HUES48 (cell line): Measurements from ENCODE around the gene FLYWCH1.

Source experiments
- H3K27ac ChIP-seq: one replicate; pipeline ENCODE4 v1.7.0; 2013; ENCODE audit warnings: low read depth, low read length, inconsistent platforms
- H3K27me3 ChIP-seq: 2 replicates; pipeline ENCODE4 v1.6.1; 2013; ENCODE audit warnings: mild to moderate bottlenecking, low read length; ENCODE audit not compliant: control insufficient read depth, insufficient read depth
- H3K36me3 ChIP-seq: 2 replicates; pipeline ENCODE4 v1.6.1; 2013; ENCODE audit warnings: low read length; ENCODE audit not compliant: control insufficient read depth, insufficient read depth
- H3K4me1 ChIP-seq: 2 replicates; pipeline ENCODE4 v1.6.1; 2013; ENCODE audit warnings: mild to moderate bottlenecking, low read length; ENCODE audit not compliant: control insufficient read depth, insufficient read depth
- H3K4me3 ChIP-seq: 2 replicates; pipeline ENCODE4 v1.5.1; 2013; ENCODE audit warnings: mild to moderate bottlenecking, low read depth, low read length
- H3K9ac ChIP-seq: 2 replicates; pipeline ENCODE4 v1.6.1; 2013; ENCODE audit warnings: mild to moderate bottlenecking, low read depth, low read length, moderate library complexity
- H3K9me3 ChIP-seq: 2 replicates; pipeline ENCODE4 v1.6.1; 2013; ENCODE audit warnings: low read length; ENCODE audit not compliant: control insufficient read depth, insufficient read depth

The FLYWCH1 gene

GRCh38 chr16:2988590-2989099 is 76.9 kb downstream of the FLYWCH1 start:
- Histone ChIP-seq H3K4me1 (peaks cover 16% of the 10 kb centered on the region), H3K27me3 (no peaks in the 10 kb centered on the region), H3K27ac (no peak overlapping the region), H3K9ac (no peak overlapping the region), H3K4me3 (no peak overlapping the region), H3K9me3 (no peaks in the 10 kb centered on the region), H3K36me3 (no peaks in the 10 kb centered on the region)

GRCh38 chr16:2990891-2991290 is 79.2 kb downstream of the FLYWCH1 start:
- Histone ChIP-seq H3K4me3 (no peak overlapping the region), H3K27ac (no peak overlapping the region), H3K9ac (no peak overlapping the region), H3K9me3 (no peaks in the 10 kb centered on the region), H3K27me3 (no peaks in the 10 kb centered on the region), H3K36me3 (no peaks in the 10 kb centered on the region), H3K4me1 (peaks cover 16% of the 10 kb centered on the region)

- no peak overlapping the region for H3K27ac ChIP-seq
- peaks cover 17% of the 10 kb centered on the region for H3K4me1 ChIP-seq
- no peak overlapping the region for H3K9ac ChIP-seq
- H3K9me3 ChIP-seq = no peaks in the 10 kb centered on the region
- H3K36me3 ChIP-seq = no peaks in the 10 kb centered on the region
- H3K4me3 ChIP-seq = no peak overlapping the region
- H3K27me3 ChIP-seq = no peaks in the 10 kb centered on the region
These were observed 80.0 kb downstream of the FLYWCH1 start for GRCh38 chr16:2991566-2992261.

GRCh38 chr16:2992383-2993081 is 80.8 kb downstream of the FLYWCH1 start:
- Histone ChIP-seq H3K4me1 (peaks cover 20% of the 10 kb centered on the region), H3K9me3 (no peaks in the 10 kb centered on the region), H3K9ac (no peak overlapping the region), H3K36me3 (no peaks in the 10 kb centered on the region), H3K27ac (no peak overlapping the region), H3K4me3 (no peak overlapping the region), H3K27me3 (no peaks in the 10 kb centered on the region)

- Histone ChIP-seq H3K9me3 (no peaks in the 10 kb centered on the region), H3K36me3 (no peaks in the 10 kb centered on the region), H3K9ac (no peak overlapping the region), H3K27me3 (no peaks in the 10 kb centered on the region), H3K27ac (no peak overlapping the region), H3K4me1 (0 out of 2 replicates have a peak, but pooled peaks cover 5% of the 10 kb centered on the region), H3K4me3 (no peak overlapping the region)
These were observed 84.6 kb downstream of the FLYWCH1 start for GRCh38 chr16:2996298-2996697.

GRCh38 chr16:2999929-3000328 is 88.2 kb downstream of the FLYWCH1 start:
- no peaks in the 10 kb centered on the region for H3K36me3 ChIP-seq
- no peaks in the 10 kb centered on the region for H3K27me3 ChIP-seq
- H3K9me3 ChIP-seq = no peaks in the 10 kb centered on the region
- no peak overlapping the region for H3K4me3 ChIP-seq
- no peak overlapping the region for H3K27ac ChIP-seq
- H3K9ac ChIP-seq = no peak overlapping the region
- peaks cover 5% of the 10 kb centered on the region; the same call in 1 of the 2 replicates for H3K4me1 ChIP-seq

- Histone ChIP-seq H3K9me3 (no peaks in the 10 kb centered on the region), H3K4me1 (peaks cover 5% of the 10 kb centered on the region; the same call in 1 of the 2 replicates), H3K4me3 (no peak overlapping the region), H3K27me3 (no peaks in the 10 kb centered on the region), H3K36me3 (no peaks in the 10 kb centered on the region), H3K9ac (no peak overlapping the region), H3K27ac (no peak overlapping the region)
These were observed 88.8 kb downstream of the FLYWCH1 start for GRCh38 chr16:3000540-3000939.
